ENCODE measurements around the gene NSD2.
"Not testable (repeated sequence)": the region's sequence is repeated elsewhere in the genome, so short reads cannot be mapped to it uniquely, and the experiment has no call there.

NSD2 gene

DNA sequence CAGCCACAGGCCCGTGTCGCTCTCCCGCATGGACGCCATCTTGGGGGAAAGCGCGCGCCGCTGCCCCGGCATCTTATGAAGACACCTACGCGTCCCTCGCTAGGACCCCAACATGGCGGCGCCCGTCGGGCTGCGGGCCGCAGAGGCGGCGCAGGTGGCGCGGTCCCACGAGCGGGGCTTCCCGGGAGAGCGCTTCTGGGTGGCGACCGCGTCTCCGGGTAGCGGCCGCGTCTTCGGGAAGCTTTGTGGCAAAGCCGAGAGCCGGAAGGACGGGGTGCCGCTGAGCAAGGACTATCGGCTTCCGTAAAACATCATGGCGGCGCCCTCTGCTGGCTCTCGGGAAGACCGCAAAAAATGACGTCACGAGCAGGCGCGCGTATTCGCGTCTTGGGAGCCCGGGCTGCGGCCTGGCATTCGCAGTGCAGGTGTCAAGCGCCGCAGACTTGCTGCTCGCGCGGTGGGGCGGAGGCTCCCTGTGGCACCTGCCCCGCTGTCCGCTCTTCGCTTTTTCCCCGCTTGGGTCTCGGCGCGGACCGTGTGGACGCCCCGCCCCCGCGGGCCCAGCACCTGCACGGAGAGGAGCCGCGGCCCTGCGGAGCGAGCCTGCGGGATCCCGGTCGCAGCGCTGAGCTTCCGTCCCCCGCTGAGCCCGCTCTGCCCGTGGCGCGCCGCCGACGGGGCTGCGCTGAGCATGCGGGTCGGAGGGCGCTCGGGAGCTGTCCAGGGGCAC, 137.9 kb downstream of the NSD2 start, which contains the start of gene NELFA:
Gene NELFA (minus strand): TSS at position 54 of the 730 bp plus-strand sequence. CDS start 15 bp downstream, at position 39.
- peak; percentile 26 to 88 for DNase-seq

DNA sequence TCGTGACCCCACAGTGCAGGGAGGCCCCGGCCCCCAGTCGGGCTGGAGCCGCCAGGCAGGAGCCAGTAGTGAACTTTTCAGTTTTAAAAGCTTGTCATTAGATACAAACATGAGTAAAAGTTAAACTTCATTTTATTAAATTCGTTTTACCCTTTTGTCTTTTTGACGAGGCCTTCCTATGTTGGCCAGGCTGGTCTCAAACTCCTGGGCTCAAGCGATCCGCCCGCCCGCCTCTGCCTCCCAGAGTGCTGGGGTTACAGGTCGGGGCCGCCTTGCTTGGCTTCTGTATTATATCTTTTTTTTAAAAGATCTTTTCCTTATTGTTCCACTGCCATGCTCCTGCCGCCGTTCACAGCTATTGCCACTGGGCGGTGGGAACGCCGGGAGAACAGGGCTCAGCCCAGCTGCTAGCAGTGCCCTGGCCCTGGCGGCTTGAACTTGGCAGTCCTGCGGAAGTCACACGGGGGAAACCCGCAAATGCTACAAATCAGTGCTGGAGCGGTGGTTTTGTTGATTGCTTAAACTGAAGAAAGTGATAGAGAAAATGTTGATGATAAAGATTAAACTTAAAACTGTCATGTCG, 138.5 kb downstream of the NSD2 start:
- DNase-seq, result no peak

DNA sequence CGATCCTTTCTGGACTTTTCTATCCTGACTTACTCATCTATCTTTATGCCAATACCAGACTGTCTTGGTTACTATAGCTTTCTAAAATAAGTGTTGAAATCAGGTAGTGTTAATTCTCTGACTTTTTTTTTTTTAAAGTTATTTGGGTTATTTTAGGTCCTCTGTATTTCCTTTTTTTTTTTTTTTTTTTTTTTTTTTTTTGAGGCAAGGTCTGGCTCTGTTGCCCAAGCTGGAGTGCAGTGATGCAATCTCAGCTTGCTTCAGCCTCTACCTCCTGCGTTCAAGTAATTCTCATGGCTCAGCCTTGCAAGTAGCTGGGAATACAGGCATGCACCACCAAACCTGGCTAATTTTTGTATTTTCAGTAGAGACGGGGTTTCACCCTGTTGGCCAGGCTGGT, 140.4 kb downstream of the NSD2 start:
- DNase-seq, result no peak

DNA sequence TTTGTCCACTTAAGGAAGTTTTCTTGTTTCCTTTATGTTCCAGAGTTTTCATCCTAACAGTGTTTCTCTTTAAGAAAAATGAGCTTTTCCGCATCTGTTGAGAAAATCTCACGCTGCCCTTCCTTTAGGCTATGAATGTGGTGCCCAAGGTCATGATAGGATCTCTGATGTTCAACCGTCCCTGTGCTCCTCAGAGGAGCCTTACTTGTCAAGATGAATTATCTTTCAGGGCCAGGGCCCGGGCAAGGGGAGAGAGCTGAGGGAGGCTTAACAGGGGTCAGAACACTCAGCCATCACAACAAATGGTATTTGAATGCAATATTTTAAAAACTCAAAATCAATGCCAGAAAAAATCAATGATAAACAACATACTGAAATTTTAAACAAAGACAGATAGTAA, 143.8 kb downstream of the NSD2 start:
- no peak for DNase-seq

DNA sequence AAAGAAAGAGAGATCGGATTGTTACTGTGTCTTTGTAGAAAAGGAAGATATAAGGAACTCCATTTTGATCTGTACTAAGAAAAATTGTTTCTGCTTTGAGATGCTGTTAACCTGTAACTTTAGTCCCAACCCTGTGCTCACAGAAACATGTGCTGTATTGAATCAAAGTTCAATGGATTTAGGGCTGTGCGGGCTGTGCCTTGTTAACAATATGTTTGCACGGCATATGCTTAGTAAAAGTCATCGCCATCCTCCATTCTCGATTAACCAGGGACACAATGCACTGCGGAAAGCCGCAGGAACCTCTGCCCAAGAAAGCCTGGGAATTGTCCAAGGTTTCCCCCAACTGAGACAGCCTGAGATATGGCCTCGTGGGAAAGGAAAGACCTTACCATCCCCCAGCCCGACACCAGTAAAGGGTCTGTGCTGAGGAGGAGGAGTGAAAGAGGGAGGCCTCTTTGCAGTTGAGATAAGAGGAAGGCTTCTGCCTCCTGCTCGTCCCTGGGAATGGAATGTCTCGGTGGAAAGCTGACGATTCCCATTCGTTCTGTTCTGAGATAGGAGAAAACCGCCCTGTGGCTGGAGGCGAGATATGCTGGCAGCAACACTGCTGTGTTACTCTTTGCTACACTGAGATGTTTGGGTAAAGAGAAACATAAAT, 150.3 kb downstream of the NSD2 start:
- DNase-seq, result not testable (repeated sequence)

DNA sequence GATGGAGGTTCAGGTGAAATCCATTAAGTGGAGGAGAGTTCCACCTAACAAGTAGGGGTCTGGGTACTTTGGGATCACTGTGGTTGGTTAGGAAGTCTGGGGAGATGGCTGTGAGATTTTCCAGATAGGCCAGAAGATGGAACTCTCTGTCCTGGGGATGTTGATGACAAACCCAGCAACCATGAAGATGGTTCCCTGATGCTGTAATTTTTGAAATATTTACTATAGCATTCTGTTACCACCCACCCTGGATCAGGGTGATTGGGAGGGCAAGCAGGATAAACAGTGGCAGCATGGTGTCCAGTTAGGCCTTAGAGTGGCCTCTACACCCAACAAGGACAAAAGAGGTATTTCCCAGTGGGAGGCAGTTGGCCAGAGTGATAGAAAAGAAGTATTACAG, 153.5 kb downstream of the NSD2 start:
- no peak for DNase-seq

DNA sequence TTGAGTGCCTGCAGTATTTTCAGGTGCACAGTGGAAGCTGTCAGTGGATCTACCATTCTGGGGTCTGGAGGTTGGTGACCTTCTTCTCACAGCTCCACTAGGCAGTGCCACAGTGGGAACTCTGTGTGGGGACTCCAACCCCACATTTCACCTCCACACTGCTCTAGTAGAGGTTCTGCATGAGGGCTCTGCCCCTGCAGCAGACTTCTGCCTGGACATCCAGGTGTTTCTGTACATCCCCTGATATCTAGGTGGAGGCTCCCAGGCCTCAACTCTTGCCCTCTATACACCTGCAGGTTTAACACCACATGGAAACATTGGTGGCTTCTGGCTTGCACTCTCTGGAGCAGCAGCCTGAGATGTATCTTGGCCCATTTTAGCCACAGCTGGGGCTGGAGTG, 154.6 kb downstream of the NSD2 start:
- DNase-seq, result no peak

DNA sequence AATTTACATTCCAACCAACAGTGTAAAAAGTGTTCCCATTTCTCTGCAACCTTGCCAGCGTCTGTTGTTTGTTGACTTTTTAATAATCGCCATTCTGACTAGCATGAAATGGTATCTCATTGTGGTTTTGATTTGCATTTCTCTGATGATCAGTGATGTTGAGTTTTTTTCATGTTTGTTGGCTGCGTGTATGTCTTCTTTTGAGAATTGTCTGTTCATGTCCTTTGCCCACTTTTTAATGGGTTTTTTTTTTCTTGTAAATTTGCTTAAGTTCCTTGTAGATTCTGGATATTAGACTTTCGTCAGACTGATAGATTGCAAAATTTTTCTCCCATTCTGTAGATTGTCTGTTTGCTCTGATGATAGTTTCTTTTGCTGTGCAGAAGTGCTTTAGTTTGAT, 155.9 kb downstream of the NSD2 start:
- DNase-seq, result not testable (repeated sequence)

DNA sequence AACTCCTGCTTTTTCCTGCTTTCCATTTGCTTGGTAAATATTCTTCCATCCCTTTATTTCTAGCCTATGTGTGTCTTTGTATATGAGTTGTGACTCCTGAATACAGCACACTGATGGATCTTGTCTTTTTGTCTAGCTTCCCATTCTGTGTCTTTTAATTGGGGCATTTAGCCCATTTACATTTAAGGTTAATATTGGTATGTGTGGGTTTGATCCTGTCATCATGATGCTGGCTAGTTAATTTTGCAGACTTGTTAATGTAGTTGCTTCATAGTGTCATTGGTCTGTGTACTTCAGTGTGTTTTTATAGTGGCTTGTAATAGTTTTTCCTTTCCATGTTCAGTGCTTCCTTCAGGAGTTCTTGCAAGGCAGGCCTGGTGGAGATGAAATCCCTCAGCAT, 160.0 kb downstream of the NSD2 start:
- not testable (repeated sequence) for DNase-seq

Measured in cerebellar nuclear complex (tissue), 1 donor.